SK-N-SH (cell line): ENCODE results near the gene SLC47A2. TPM values are rescaled to one million over a fixed set of nuclear protein-coding genes. Genes with fewer than 3 reads are reported as not detected.

ENCODE experiments used
- CTCF ChIA-PET: fragments of 300-600, 350-600 bp; formaldehyde crosslinking; extraction: SDS; loops from one replicate; lab custom pipeline; 2021; lab: Yijun Ruan, JAX
- POLR2A ChIA-PET: fragments of 350-600 bp; sonication (Branson Sonifier 250); formaldehyde crosslinking; extraction: SDS; loops from one replicate; lab custom pipeline; 2020; ENCODE audit warnings: antibody characterized with exemption, inconsistent platforms; lab: Yijun Ruan, JAX
- DNase-seq: peaks from one replicate; pipeline ENCODE4 v3.0.0; 2012
- H2AFZ ChIP-seq: fragments of 200-600 bp; sonication (generic); 2 replicates; pipeline ENCODE4 v1.8.1; 2016; ENCODE audit warnings: antibody characterized with exemption, mild to moderate bottlenecking, low read depth
- H3F3A ChIP-seq: fragments of 200-600 bp; sonication (generic); replicated peaks from 2 replicates; pipeline ENCODE3; 2016; ENCODE audit warnings: antibody characterized with exemption, mild to moderate bottlenecking; ENCODE audit not compliant: insufficient read depth
- H3K27ac ChIP-seq, 2 experiments: fragments of 200-500 bp in 1 of 2; fragments of 200-600 bp in 1 of 2; sonication (Bioruptor generic) in 1 of 2; sonication (generic), shearing (Covaris generic) in 1 of 2; 2 replicates each; pipeline versions ENCODE4 v1.5.1 to v1.6.1; 2014 to 2016; ENCODE audit warnings: low read depth in 2 of 2, inconsistent platforms in 1 of 2, low read length in 1 of 2, mild to moderate bottlenecking in 1 of 2, mixed read lengths in 1 of 2
- H3K27me3 ChIP-seq: fragments of 200-600 bp; sonication (generic), shearing (Covaris generic); 2 replicates; pipeline ENCODE4 v1.6.1; 2016; ENCODE audit warnings: mixed run types; ENCODE audit not compliant: insufficient read depth
- H3K36me3 ChIP-seq, 2 experiments: fragments of 200-500 bp in 1 of 2; fragments of 200-600 bp in 1 of 2; sonication (Bioruptor generic) in 1 of 2; sonication (generic) in 1 of 2; replicated peaks in 1 of 2; 2 replicates each; pipeline versions ENCODE3 to v1.5.1; 2014 to 2016; ENCODE audit warnings: low read length in 1 of 2, mild to moderate bottlenecking in 1 of 2; ENCODE audit not compliant: insufficient read depth in 2 of 2, control insufficient read depth in 1 of 2
- H3K4me1 ChIP-seq, 2 experiments: fragments of 200-500 bp in 1 of 2; fragments of 200-600 bp in 1 of 2; sonication (Bioruptor generic) in 1 of 2; sonication (generic), shearing (Covaris generic) in 1 of 2; 2 replicates each; pipeline versions ENCODE4 v1.5.1 to v1.6.1; 2014 to 2016; ENCODE audit warnings: low read depth in 1 of 2, low read length in 1 of 2, mixed run types in 1 of 2; ENCODE audit not compliant: insufficient read depth in 2 of 2, control insufficient read depth in 1 of 2
- H3K4me2 ChIP-seq: fragments of 200-600 bp; sonication (generic), shearing (Covaris generic); 2 replicates; pipeline ENCODE4 v1.6.1; 2017; ENCODE audit warnings: mixed run types
- H3K4me3 ChIP-seq, 2 experiments: fragments of 200-500 bp in 1 of 2; fragments of 200-600 bp in 1 of 2; sonication (Bioruptor generic) in 1 of 2; sonication (generic), shearing (Covaris generic) in 1 of 2; 2 replicates each; pipeline versions ENCODE4 v1.5.1 to v1.8.1; 2014 to 2016; ENCODE audit warnings: low read depth in 2 of 2, inconsistent platforms in 1 of 2, low read length in 1 of 2, mild to moderate bottlenecking in 1 of 2, mixed read lengths in 1 of 2, moderate library complexity in 1 of 2
- H3K79me2 ChIP-seq: fragments of 200-600 bp; sonication (generic); 2 replicates; pipeline ENCODE4 v1.8.1; 2017; ENCODE audit warnings: mild to moderate bottlenecking; ENCODE audit not compliant: insufficient read depth
- H3K9ac ChIP-seq: fragments of 200-600 bp; sonication (generic); 2 replicates; pipeline ENCODE4 v1.6.1; 2017; ENCODE audit warnings: mixed run types
- H3K9me2 ChIP-seq: fragments of 200-600 bp; sonication (generic); 2 replicates; pipeline ENCODE4 v1.6.1; 2017; ENCODE audit warnings: mixed run types
- H3K9me3 ChIP-seq: fragments of 200-600 bp; sonication (generic); 2 replicates; pipeline ENCODE4 v1.6.1; 2017; ENCODE audit warnings: mixed run types, mild to moderate bottlenecking, moderate library complexity
- H4K20me1 ChIP-seq: fragments of 200-600 bp; sonication (generic); 2 replicates; pipeline ENCODE4 v1.6.1; 2017; ENCODE audit warnings: mild to moderate bottlenecking, mixed run types; ENCODE audit not compliant: insufficient read depth
- CTCF ChIP-seq: fragments of 200-600 bp; sonication (generic); IDR thresholded peaks from 2 replicates; pipeline ENCODE4 v1.6.1; 2017; ENCODE audit warnings: antibody characterized with exemption, mild to moderate bottlenecking, moderate library complexity
- ELF1 ChIP-seq: IDR thresholded peaks from 2 replicates; pipeline ENCODE4 v1.4.0; 2012
- FOXJ3 ChIP-seq: sonication (generic); formaldehyde crosslinking; IDR thresholded peaks from 2 replicates; pipeline ENCODE4 v1.5.1; 2020; ENCODE audit warnings: mild to moderate bottlenecking, missing genetic modification reagents
- IRF3 ChIP-seq: fragments of 150-350 bp; IDR thresholded peaks from 2 replicates; pipeline ENCODE4 v1.6.1; 2016; ENCODE audit warnings: mild to moderate bottlenecking, low read depth, low read length
- JUND ChIP-seq: IDR thresholded peaks from 2 replicates; pipeline ENCODE4 v1.4.0; 2012
- NFIC ChIP-seq: IDR thresholded peaks from 2 replicates; pipeline ENCODE4 v1.4.0; 2012; ENCODE audit warnings: borderline replicate concordance
- NRF1 ChIP-seq: IDR thresholded peaks from 2 replicates; pipeline ENCODE4 v1.6.1; 2012; ENCODE audit warnings: low read depth, mild to moderate bottlenecking, low read length
- POLR2AphosphoS5 ChIP-seq: IDR thresholded peaks from 2 replicates; pipeline ENCODE4 v1.6.1; 2012; ENCODE audit warnings: low read depth, low read length
- RAD21 ChIP-seq: IDR thresholded peaks from 2 replicates; pipeline ENCODE4 v1.6.1; 2012; ENCODE audit warnings: mild to moderate bottlenecking, low read length
- RCOR1 ChIP-seq: fragments of 150-350 bp; IDR thresholded peaks from 2 replicates; pipeline ENCODE4 v1.6.1; 2017; ENCODE audit warnings: antibody characterized with exemption, low read length
- REST ChIP-seq: IDR thresholded peaks from 2 replicates; pipeline ENCODE4 v1.6.1; 2012; ENCODE audit warnings: mild to moderate bottlenecking, low read depth, low read length, moderate library complexity
- RXRA ChIP-seq: IDR thresholded peaks from 2 replicates; pipeline ENCODE4 v1.4.0; 2012; ENCODE audit warnings: low read depth, mild to moderate bottlenecking, borderline replicate concordance
- SMC3 ChIP-seq: IDR thresholded peaks from 2 replicates; pipeline ENCODE4 v1.6.1; 2012; ENCODE audit warnings: low read depth, low read length, improper control_type of control experiment
- WGBS: methylation state at CpG from one replicate; pipeline ENCODE4 v1.1.6; 2017; ENCODE audit warnings: low lambda C conversion rate; 5-methylcytosine and 5-hydroxymethylcytosine counted together
- polyA plus RNA-seq, 3 experiments: library from polyadenylated mRNA; depleted of rRNA; stranded (reverse); fragments of >200 nt; gene quantifications; 2 replicates each; pipeline ENCODE4 v1.2.3, GENCODE V29; 2012

Gene SLC47A2
- polyA plus RNA-seq, 1 of the 3 experiments (the other 2 are of a cell fraction) = not detected

GRCh38 chr17:19762515-19762961 is 46.2 kb upstream of the SLC47A2 start:
- Histone ChIP-seq H3K27ac (no peak overlapping the region), H3K9me3 (no peaks in the 10 kb centered on the region), H3K4me3 (peak overlapping the region in 1 of 2 experiments; percentile 22; a peak in 1 of 4 replicates), H3F3A (no peaks in the 10 kb centered on the region), H3K9ac (no peak overlapping the region), H2AFZ (no peak overlapping the region), H3K4me2 (no peak overlapping the region), H3K27me3 (no peaks in the 10 kb centered on the region), H3K36me3 (no peaks in the 10 kb centered on the region), H3K79me2 (no peaks in the 10 kb centered on the region), H3K4me1 (peaks cover 0 to 2% of the 10 kb centered on the region in 2 experiments; a peak in 1 of 4 replicates), H4K20me1 (no peaks in the 10 kb centered on the region), H3K9me2 (no peaks in the 10 kb centered on the region)
- POLR2A ChIA-PET = interaction anchor here (0.8 to 1.3 kb wide), 4 partner anchors 17 to 400 kb away, joined by 3 to 12 read pairs (median 4); partner anchors contain the start of gene ALDH3A2
- TF ChIP-seq ELF1 = no peak
- peak; percentile 86 for TF ChIP-seq SMC3
- TF ChIP-seq NRF1 = no peak
- TF ChIP-seq FOXJ3 (CRISPR knock-in tag) = no peak
- no peak for TF ChIP-seq REST
- TF ChIP-seq CTCF = peak; percentile 75
- peak; percentile 76 for TF ChIP-seq RAD21
- no peak for TF ChIP-seq IRF3
- no peak for TF ChIP-seq NFIC
- DNase-seq = peak; percentile 92
- 29% methylated on average over 12 of the region's 15 CpGs for WGBS
- CTCF ChIA-PET = interaction anchor here (0.5 to 8.8 kb wide), 60 partner anchors 10 to 749 kb away, joined by 3 to 292 read pairs (median 5); partner anchors contain the start of genes ALDH3A1, ALDH3A2 and B9D1

- no peaks in the 10 kb centered on the region for H3F3A ChIP-seq
- no peaks in the 10 kb centered on the region for H3K9me2 ChIP-seq
- 84% methylated on average over 9 of the region's 9 CpGs for WGBS
- no peak overlapping the region for H3K27ac ChIP-seq
- peaks cover 0 to 2% of the 10 kb centered on the region in 2 experiments; a peak in 1 of 4 replicates for H3K4me1 ChIP-seq
- H3K9me3 ChIP-seq = no peaks in the 10 kb centered on the region
- H4K20me1 ChIP-seq = no peaks in the 10 kb centered on the region
- no peaks in the 10 kb centered on the region for H3K36me3 ChIP-seq
- H3K9ac ChIP-seq = no peak overlapping the region
- no peak overlapping the region for H3K4me2 ChIP-seq
- POLR2A ChIA-PET = no interaction called here
- H3K79me2 ChIP-seq = no peaks in the 10 kb centered on the region
- no peak overlapping the region for H2AFZ ChIP-seq
- DNase-seq = no peak
- TF ChIP-seq RXRA (no peak), REST (no peak), FOXJ3 (CRISPR knock-in tag) (no peak), POLR2AphosphoS5 (no peak), JUND (no peak), RCOR1 (no peak)
- H3K27me3 ChIP-seq = no peaks in the 10 kb centered on the region
- no peak overlapping the region for H3K4me3 ChIP-seq
- CTCF ChIA-PET = interaction anchor here (0.9 to 8.8 kb wide), 6 partner anchors 13 to 398 kb away, joined by 3 to 292 read pairs (median 20); partner anchors contain the start of genes ALDH3A1, ALDH3A2 and B9D1
Measured at GRCh38 chr17:19760746-19761145, 44.4 kb upstream of the SLC47A2 start.
